A549 (cell line): ENCODE data around the gene TAF4. TPM values are rescaled to one million over a fixed set of nuclear protein-coding genes. Genes with fewer than 3 reads are reported as not detected.

ENCODE experiments used
- ATAC-seq, 2 experiments: fragments of 200-7000 bp in 1 of 2; fragments of >200 bp in 1 of 2; cut with Nextera tagmentation in 1 of 2; cut with Tn5 transposase in 1 of 2; 3 replicates each; pipeline versions ENCODE4 v1.8.0 to v1.9.1; 2018 to 2020; ENCODE audit warnings: mild to moderate bottlenecking in 1 of 2, moderate library complexity in 1 of 2
- CTCF ChIA-PET: fragments of 300-600 bp; sonication (Branson Sonifier 250); formaldehyde crosslinking; extraction: SDS; loops from one replicate; lab custom pipeline; 2021; ENCODE audit warnings: antibody characterized with exemption, inconsistent platforms; lab: Yijun Ruan, JAX
- POLR2A ChIA-PET: fragments of 350-600 bp; formaldehyde crosslinking; extraction: SDS; loops from one replicate; lab custom pipeline; 2021; ENCODE audit warnings: antibody characterized with exemption, inconsistent platforms; lab: Yijun Ruan, JAX
- DNase-seq, 2 experiments: peaks; one replicate each; pipeline versions ENCODE4 v3.0.0 to v3.0.0-alpha.2; 2011 to 2016; ENCODE audit warnings: low read depth in 1 of 2, low spot score in 1 of 2
- FAIRE-seq: peaks from 2 replicates; lab custom pipeline; 2011; peaks lifted over from hg19 to GRCh38; lab: Jason Lieb, UNC
- H3K27ac ChIP-seq, 2 experiments: fragments of >200 bp; sonication (Bioruptor Twin); formaldehyde crosslinking; 3 replicates each; pipeline ENCODE4 v1.5.1; 2016 to 2017
- H3K4me1 ChIP-seq: fragments of >200 bp; sonication (Bioruptor Twin); formaldehyde crosslinking; 3 replicates; pipeline ENCODE4 v1.6.1; 2016
- H3K4me2 ChIP-seq: fragments of >200 bp; sonication (Bioruptor Twin); formaldehyde crosslinking; 3 replicates; pipeline ENCODE4 v1.6.1; 2016
- H3K4me3 ChIP-seq: fragments of >200 bp; sonication (Bioruptor Twin); formaldehyde crosslinking; 3 replicates; pipeline ENCODE4 v1.5.1; 2016
- H3K9me3 ChIP-seq: fragments of >200 bp; sonication (Bioruptor Twin); formaldehyde crosslinking; 3 replicates; pipeline ENCODE4 v1.6.1; 2016
- BHLHE40 ChIP-seq: IDR thresholded peaks from 2 replicates; pipeline ENCODE4 v1.6.1; 2012; ENCODE audit warnings: low read depth, low read length, inconsistent platforms
- CBX2 ChIP-seq: fragments of 200-600 bp; sonication (generic); IDR thresholded peaks from 2 replicates; pipeline ENCODE4 v1.6.1; 2016; ENCODE audit warnings: low read depth, mild to moderate bottlenecking, borderline replicate concordance
- CBX8 ChIP-seq: fragments of 200-600 bp; sonication (generic); IDR thresholded peaks from 2 replicates; pipeline ENCODE4 v1.6.1; 2016
- CHD4 ChIP-seq: fragments of 200-600 bp; sonication (generic); IDR thresholded peaks from 2 replicates; pipeline ENCODE4 v1.6.1; 2016; ENCODE audit warnings: antibody characterized with exemption, mild to moderate bottlenecking, borderline replicate concordance
- EHMT2 ChIP-seq: fragments of 200-600 bp; sonication (generic); IDR thresholded peaks from 2 replicates; pipeline ENCODE4 v1.6.1; 2016; ENCODE audit warnings: antibody characterized with exemption, low read depth, mild to moderate bottlenecking, moderate library complexity
- EP300 ChIP-seq, 2 experiments: fragments of >200 bp; sonication (Bioruptor Twin); formaldehyde crosslinking; IDR thresholded peaks; 2 replicates in 1 of 2; 3 replicates in 1 of 2; pipeline ENCODE4 v1.6.1; 2016 to 2017
- FOSB ChIP-seq: fragments of 250-450 bp; sonication (Bioruptor Pico); IDR thresholded peaks from 2 replicates; pipeline ENCODE4 v1.5.0; 2020; ENCODE audit warnings: mild to moderate bottlenecking, moderate library complexity
- FOXS1 ChIP-seq: fragments of 250-450 bp; sonication (Bioruptor Pico); IDR thresholded peaks from 2 replicates; pipeline ENCODE4 v1.5.0; 2020; ENCODE audit warnings: mild to moderate bottlenecking, moderate library complexity
- HDAC2 ChIP-seq: fragments of 200-600 bp; sonication (generic); IDR thresholded peaks from 2 replicates; pipeline ENCODE4 v1.6.1; 2016
- HEYL ChIP-seq: fragments of 250-450 bp; sonication (Bioruptor Pico); IDR thresholded peaks from 2 replicates; pipeline ENCODE4 v1.8.0; 2021; ENCODE audit warnings: mild to moderate bottlenecking, moderate library complexity
- HOXA7 ChIP-seq: fragments of 250-450 bp; sonication (Bioruptor Pico); IDR thresholded peaks from 2 replicates; pipeline ENCODE4 v1.5.0; 2020; ENCODE audit warnings: mild to moderate bottlenecking, moderate library complexity
- HOXB5 ChIP-seq: fragments of 250-450 bp; sonication (Bioruptor Pico); IDR thresholded peaks from 2 replicates; pipeline ENCODE4 v1.5.0; 2020; ENCODE audit warnings: mild to moderate bottlenecking, moderate library complexity
- JUN ChIP-seq, 2 experiments: fragments of >200 bp; sonication (Bioruptor Twin); formaldehyde crosslinking; IDR thresholded peaks; 2 replicates in 1 of 2; 3 replicates in 1 of 2; pipeline ENCODE4 v1.6.1; 2016 to 2017
- JUNB ChIP-seq: fragments of >200 bp; sonication (Bioruptor Twin); formaldehyde crosslinking; IDR thresholded peaks from 2 replicates; pipeline ENCODE4 v1.6.1; 2016
- KDM5A ChIP-seq: fragments of 200-600 bp; sonication (generic); IDR thresholded peaks from 2 replicates; pipeline ENCODE4 v1.6.1; 2016; ENCODE audit warnings: antibody characterized with exemption, mild to moderate bottlenecking
- NPAS2 ChIP-seq: fragments of 250-450 bp; sonication (Bioruptor Pico); IDR thresholded peaks from 2 replicates; pipeline ENCODE4 v1.8.0; 2022; ENCODE audit warnings: mild to moderate bottlenecking, moderate library complexity, borderline replicate concordance
- RARB ChIP-seq: fragments of 250-450 bp; sonication (Bioruptor Pico); IDR thresholded peaks from 2 replicates; pipeline ENCODE4 v1.8.0; 2021; ENCODE audit warnings: mild to moderate bottlenecking, moderate library complexity
- RCOR1 ChIP-seq: fragments of 150-350 bp; IDR thresholded peaks from 2 replicates; pipeline ENCODE4 v1.6.1; 2014; ENCODE audit warnings: antibody characterized with exemption, low read length, low read depth
- SMC3 ChIP-seq: fragments of >200 bp; sonication (Bioruptor Twin); formaldehyde crosslinking; IDR thresholded peaks from 3 replicates; pipeline ENCODE4 v1.6.1; 2018; ENCODE audit warnings: inconsistent platforms
- ZC3H11A ChIP-seq: fragments of 450-650 bp; IDR thresholded peaks from 2 replicates; pipeline ENCODE4 v1.6.1; 2014; ENCODE audit warnings: antibody characterized with exemption, mild to moderate bottlenecking
- ZFP36 ChIP-seq: fragments of 450-650 bp; IDR thresholded peaks from 2 replicates; pipeline ENCODE4 v1.6.1; 2014; ENCODE audit warnings: borderline replicate concordance; ENCODE audit not compliant: partially characterized antibody
- ZNF302 ChIP-seq: fragments of 250-450 bp; sonication (Bioruptor Pico); IDR thresholded peaks from 2 replicates; pipeline ENCODE4 v1.9.0; 2021; ENCODE audit warnings: inconsistent platforms, mild to moderate bottlenecking, moderate library complexity
- WGBS: methylation state at CpG from one replicate; pipeline ENCODE4 v1.1.6; 2017; ENCODE audit errors: missing lambda C conversion rate; 5-methylcytosine and 5-hydroxymethylcytosine counted together
- polyA plus RNA-seq, 4 experiments: library from polyadenylated mRNA; depleted of rRNA in 3 of 4; stranded (reverse); fragments of >200 nt; fragmentation: RNase III in 1 of 4; extraction: RNeasy Plus Mini Kit Qiagen cat#74134 plus additional on column Dnase treatment in 1 of 4; gene quantifications; 2 replicates in 3 of 4; 3 replicates in 1 of 4; pipeline ENCODE4 v1.2.3, GENCODE V29; 2011 to 2017
- TF ChIP-seq, protein P1 (sequence below): fragments of 250-450 bp; sonication (Bioruptor Pico); IDR thresholded peaks from 2 replicates; pipeline ENCODE4 v1.5.0; 2020; ENCODE audit warnings: low read depth, mild to moderate bottlenecking, moderate library complexity
- TF ChIP-seq, protein P2 (sequence below): fragments of 250-450 bp; sonication (Bioruptor Pico); IDR thresholded peaks from 2 replicates; pipeline ENCODE4 v1.5.0; 2021; ENCODE audit warnings: mild to moderate bottlenecking, moderate library complexity, borderline replicate concordance
- TF ChIP-seq, protein P3 (sequence below): fragments of >200 bp; sonication (Bioruptor Twin); formaldehyde crosslinking; IDR thresholded peaks from 2 replicates; pipeline ENCODE4 v1.6.1; 2016

Gene TAF4
- polyA plus RNA-seq, 2 of the 4 experiments (the other 2 are of a cell fraction), result 6.1 to 11.0 TPM

DNA sequence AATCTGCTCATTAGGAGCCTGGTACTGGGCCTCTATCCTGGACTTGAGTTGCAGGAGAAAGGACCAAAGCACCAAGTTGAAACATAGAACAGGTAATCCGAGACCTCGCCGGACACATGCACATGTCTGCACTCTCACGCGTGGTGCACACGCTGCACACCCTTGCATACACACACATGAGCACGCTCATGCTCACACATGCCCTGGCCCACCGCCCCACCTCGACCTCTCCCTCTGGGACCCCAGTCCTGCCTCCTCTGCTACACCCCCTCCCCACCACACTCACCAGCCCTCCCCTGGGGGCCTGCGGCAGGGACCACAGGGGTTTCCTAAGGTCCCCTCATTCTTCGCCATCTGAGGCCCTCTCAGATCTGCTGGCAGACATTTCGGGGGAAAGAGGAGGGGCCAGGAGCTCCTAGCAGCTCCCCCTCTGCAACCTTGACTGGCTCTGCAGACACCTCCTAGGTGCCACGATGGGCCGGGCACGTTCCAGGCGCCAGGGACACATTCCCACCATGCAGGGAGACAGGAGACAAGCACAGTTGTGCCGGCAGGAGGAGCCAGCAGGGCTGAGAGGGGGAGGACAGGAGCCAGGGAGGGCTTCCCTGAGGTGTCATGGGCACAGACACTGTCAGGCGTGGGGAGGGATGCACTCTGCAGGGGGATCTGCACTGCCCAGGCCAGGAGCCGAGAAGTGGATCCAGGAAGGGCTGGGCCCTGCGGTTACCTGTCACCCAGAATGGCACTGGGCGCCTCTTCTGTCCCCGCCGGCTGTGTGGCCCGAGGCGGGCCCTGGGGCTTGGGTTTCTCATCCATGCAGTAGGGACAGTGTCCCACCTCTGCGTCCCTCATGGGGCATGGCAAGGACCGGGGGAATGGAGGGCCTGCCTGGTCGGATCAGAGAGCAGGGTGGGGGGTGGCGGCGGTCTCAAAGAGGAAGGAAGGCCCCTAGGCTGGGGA, 31.0 kb upstream of the TAF4 start:
- DNase-seq (no peak), ATAC-seq (no peak), FAIRE-seq (no peak)
- ChIA-PET POLR2A (no interaction called here), CTCF (no interaction called here)
- WGBS, result 74% methylated on average over 25 of the region's 30 CpGs
- Histone ChIP-seq H3K4me1 (no peaks in the 10 kb centered on the region), H3K4me2 (no peak overlapping the region), H3K4me3 (no peak overlapping the region), H3K27ac (no peak overlapping the region), H3K9me3 (peaks cover 30% of the 10 kb centered on the region)
- TF ChIP-seq, protein P1, sequence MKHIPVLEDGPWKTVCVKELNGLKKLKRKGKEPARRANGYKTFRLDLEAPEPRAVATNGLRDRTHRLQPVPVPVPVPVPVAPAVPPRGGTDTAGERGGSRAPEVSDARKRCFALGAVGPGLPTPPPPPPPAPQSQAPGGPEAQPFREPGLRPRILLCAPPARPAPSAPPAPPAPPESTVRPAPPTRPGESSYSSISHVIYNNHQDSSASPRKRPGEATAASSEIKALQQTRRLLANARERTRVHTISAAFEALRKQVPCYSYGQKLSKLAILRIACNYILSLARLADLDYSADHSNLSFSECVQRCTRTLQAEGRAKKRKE, result no peak
- TF ChIP-seq ZFP36, result no peak
- no peak for TF ChIP-seq CHD4
- no peak for TF ChIP-seq JUN (IDR thresholded peaks at IDR 0.05)
- TF ChIP-seq HDAC2, result no peak
- TF ChIP-seq SMC3, result no peak
- TF ChIP-seq, protein P2, sequence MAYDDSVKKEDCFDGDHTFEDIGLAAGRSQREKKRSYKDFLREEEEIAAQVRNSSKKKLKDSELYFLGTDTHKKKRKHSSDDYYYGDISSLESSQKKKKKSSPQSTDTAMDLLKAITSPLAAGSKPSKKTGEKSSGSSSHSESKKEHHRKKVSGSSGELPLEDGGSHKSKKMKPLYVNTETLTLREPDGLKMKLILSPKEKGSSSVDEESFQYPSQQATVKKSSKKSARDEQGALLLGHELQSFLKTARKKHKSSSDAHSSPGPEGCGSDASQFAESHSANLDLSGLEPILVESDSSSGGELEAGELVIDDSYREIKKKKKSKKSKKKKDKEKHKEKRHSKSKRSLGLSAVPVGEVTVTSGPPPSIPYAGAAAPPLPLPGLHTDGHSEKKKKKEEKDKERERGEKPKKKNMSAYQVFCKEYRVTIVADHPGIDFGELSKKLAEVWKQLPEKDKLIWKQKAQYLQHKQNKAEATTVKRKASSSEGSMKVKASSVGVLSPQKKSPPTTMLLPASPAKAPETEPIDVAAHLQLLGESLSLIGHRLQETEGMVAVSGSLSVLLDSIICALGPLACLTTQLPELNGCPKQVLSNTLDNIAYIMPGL (CRISPR knock-in tag), result no peak
- TF ChIP-seq FOXS1, result no peak
- TF ChIP-seq FOSB (CRISPR knock-in tag), result no peak
- no peak for TF ChIP-seq NPAS2 (CRISPR knock-in tag)
- TF ChIP-seq EP300 (IDR thresholded peaks at IDR 0.05), result no peak
- TF ChIP-seq HEYL, result no peak
- no peak for TF ChIP-seq CBX2
- TF ChIP-seq CBX8, result no peak
- TF ChIP-seq, protein P3, sequence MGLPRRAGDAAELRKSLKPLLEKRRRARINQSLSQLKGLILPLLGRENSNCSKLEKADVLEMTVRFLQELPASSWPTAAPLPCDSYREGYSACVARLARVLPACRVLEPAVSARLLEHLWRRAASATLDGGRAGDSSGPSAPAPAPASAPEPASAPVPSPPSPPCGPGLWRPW, result no peak
- no peak for TF ChIP-seq HOXA7 (CRISPR knock-in tag)
- no peak for TF ChIP-seq JUNB
- no peak for TF ChIP-seq RCOR1

DNA sequence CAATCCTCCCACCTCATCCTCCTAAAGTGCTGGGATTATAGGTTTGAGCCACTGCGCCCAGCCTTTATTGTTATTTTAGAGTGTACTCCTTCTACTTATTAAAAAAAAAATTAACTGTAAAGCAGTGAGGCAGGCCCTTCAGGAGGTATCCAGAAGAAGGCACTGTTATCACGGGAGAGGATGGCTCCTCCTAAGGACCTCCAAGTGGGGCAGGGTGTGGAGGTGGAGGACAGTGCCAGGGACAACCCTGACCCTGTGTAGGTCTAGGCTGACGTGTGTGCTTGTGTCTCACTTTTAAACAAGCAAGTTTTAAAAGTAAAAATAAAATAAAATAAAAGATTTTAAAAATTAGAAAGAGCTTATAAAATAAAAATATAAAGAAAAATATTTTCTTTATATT, 23.7 kb upstream of the TAF4 start:
- ATAC-seq, result no peak
- 41% methylated on average over 3 of the region's 3 CpGs for WGBS
- no peak for DNase-seq
- no peak overlapping the region for H3K4me3 ChIP-seq
- CTCF ChIA-PET, result interaction anchor here (0.8 to 1.3 kb wide), 5 partner anchors 15 to 79 kb away, joined by 3 to 7 read pairs (median 4); no protein-coding TSS in a partner anchor
- H3K4me2 ChIP-seq, result no peak overlapping the region
- peaks cover 22% of the 10 kb centered on the region for H3K4me1 ChIP-seq
- H3K27ac ChIP-seq, result no peak overlapping the region
- H3K9me3 ChIP-seq, result peaks cover 40% of the 10 kb centered on the region
- no peak for FAIRE-seq
- TF ChIP-seq, protein P3, result no peak
- no peak for TF ChIP-seq ZC3H11A
- no peak for TF ChIP-seq RARB (CRISPR knock-in tag)
- TF ChIP-seq HOXB5 (CRISPR knock-in tag), result no peak
- TF ChIP-seq EP300 (IDR thresholded peaks at IDR 0.05), result no peak
- TF ChIP-seq EHMT2, result no peak
- no peak for TF ChIP-seq CBX8
- TF ChIP-seq ZNF302, result no peak
- TF ChIP-seq KDM5A, result no peak
- TF ChIP-seq BHLHE40, result no peak
- TF ChIP-seq CHD4, result no peak
- POLR2A ChIA-PET, result no interaction called here
